Lung (tissue), 12 donors: Measurements from ENCODE around the gene BMP8B. TPM values are rescaled to one million over a fixed set of nuclear protein-coding genes. Genes with fewer than 3 reads are reported as not detected.

ENCODE experiments used
- ATAC-seq: fragments of 200-7000 bp; cut with Tn5 transposase; one replicate; pipeline ENCODE4 v1.9.1; 2020; ENCODE audit warnings: moderate number of reproducible peaks; ENCODE audit not compliant: insufficient read depth, low FRiP score
- DNase-seq, 3 donors: peaks; one replicate each; pipeline ENCODE4 v3.0.0-alpha.2; 2013 to 2017
- H3K27ac ChIP-seq, 2 donors: one replicate each; pipeline ENCODE4 v1.5.1; 2013; ENCODE audit warnings: mild to moderate bottlenecking in 2 of 2, moderate library complexity in 2 of 2, control low read depth in 1 of 2, inconsistent platforms in 1 of 2, low read depth in 1 of 2, low read length in 1 of 2
- H3K27me3 ChIP-seq, 3 donors: one replicate each; pipeline ENCODE4 v1.5.1; 2013; ENCODE audit warnings: low read length in 2 of 3; ENCODE audit not compliant: control insufficient read depth in 3 of 3, insufficient read depth in 3 of 3
- H3K36me3 ChIP-seq, 4 donors: one replicate each; pipeline ENCODE4 v1.5.1; 2013; ENCODE audit warnings: low read length in 4 of 4, mild to moderate bottlenecking in 1 of 4, moderate library complexity in 1 of 4; ENCODE audit not compliant: control insufficient read depth in 4 of 4, insufficient read depth in 4 of 4
- H3K4me1 ChIP-seq, 5 donors: one replicate each; pipeline ENCODE4 v1.5.1; 2013; ENCODE audit warnings: low read length in 5 of 5, mild to moderate bottlenecking in 2 of 5, moderate library complexity in 1 of 5; ENCODE audit not compliant: control insufficient read depth in 5 of 5, insufficient read depth in 5 of 5
- H3K4me3 ChIP-seq: one replicate; pipeline ENCODE4 v1.5.1; 2013; ENCODE audit warnings: mild to moderate bottlenecking, control low read depth, moderate library complexity
- H3K9ac ChIP-seq, 2 donors: one replicate each; pipeline ENCODE4 v1.5.1; 2013; ENCODE audit warnings: low read length in 2 of 2, control low read depth in 1 of 2; ENCODE audit not compliant: insufficient read depth in 1 of 2
- H3K9me3 ChIP-seq, 4 donors: one replicate each; pipeline ENCODE4 v1.5.1; 2013; ENCODE audit warnings: low read length in 3 of 4, mild to moderate bottlenecking in 1 of 4, moderate library complexity in 1 of 4; ENCODE audit not compliant: control insufficient read depth in 4 of 4, insufficient read depth in 3 of 4
- WGBS, 2 donors: extraction: QIAGEN DNeasy Blood & Tissue Kit; methylation state at CpG; one replicate each; pipeline ENCODE4 v1.1.7; 2013; 5-methylcytosine and 5-hydroxymethylcytosine counted together
- polyA plus RNA-seq, 2 donors: library from polyadenylated mRNA; stranded (reverse); fragments of 200-250 nt; gene quantifications; one replicate each; pipeline ENCODE4 v1.2.1, GENCODE V29; 2013
- total RNA-seq, 2 donors: library from RNA; depleted of rRNA in 1 of 2; stranded (reverse); fragments of >200 nt in 1 of 2; gene quantifications; one replicate each; pipeline ENCODE4 v1.2.1, GENCODE V29; 2014 to 2021
- TF ChIP-seq, protein P1 (sequence below): IDR thresholded peaks from 2 replicates; pipeline ENCODE4 v1.5.1; 2012; ENCODE audit warnings: mild to moderate bottlenecking; ENCODE audit errors: control extremely low read depth, extremely low read depth
- donor health status: control.
- donor health status: control.
- donor health status: Bipolar disorder and iron deficiency.
- donor health status: healthy.
- donor health status: DM: yes; HTN: yes; CAD: no.

Gene BMP8B
- total and polyA plus RNA-seq, 4 donors, result 0.63 to 4.9 (median 0.90) TPM

DNA sequence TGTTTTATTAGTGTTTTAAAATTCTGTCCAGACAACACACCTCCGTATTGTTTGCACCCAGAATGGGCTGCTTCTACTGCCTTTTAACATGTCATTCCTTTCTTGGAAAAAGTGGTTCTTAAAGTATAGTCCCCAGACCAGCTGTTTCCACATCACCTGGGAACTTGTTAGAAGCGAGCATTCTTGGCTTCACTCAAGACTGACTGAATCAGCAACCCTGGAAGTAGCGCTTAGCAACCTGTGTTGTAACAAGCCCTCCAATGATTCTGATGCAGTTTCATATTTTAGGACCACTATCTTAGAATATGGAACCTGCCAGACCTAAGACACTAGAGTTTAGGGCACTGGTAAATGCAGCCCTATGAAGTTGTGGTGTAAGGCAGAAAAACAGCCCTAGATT lies 55.9 kb downstream of the BMP8B start:
- no peak for ATAC-seq
- 51 to 59% methylated on average over 3 of the region's 3 CpGs for WGBS, 2 donors
- peak in 1 of 3 donors; percentile 13 for DNase-seq
- no peak overlapping the region for H3K9ac ChIP-seq
- no peak overlapping the region for H3K4me3 ChIP-seq
- no peaks in the 10 kb centered on the region for H3K9me3 ChIP-seq
- H3K27ac ChIP-seq, result no peak overlapping the region
- H3K4me1 ChIP-seq, result peaks cover 0 to 3% (median 0%) of the 10 kb centered on the region in 5 donors
- H3K27me3 ChIP-seq, result peaks cover 0 to 16% (median 6%) of the 10 kb centered on the region in 3 donors
- no peaks in the 10 kb centered on the region for H3K36me3 ChIP-seq
- TF ChIP-seq, protein P1, sequence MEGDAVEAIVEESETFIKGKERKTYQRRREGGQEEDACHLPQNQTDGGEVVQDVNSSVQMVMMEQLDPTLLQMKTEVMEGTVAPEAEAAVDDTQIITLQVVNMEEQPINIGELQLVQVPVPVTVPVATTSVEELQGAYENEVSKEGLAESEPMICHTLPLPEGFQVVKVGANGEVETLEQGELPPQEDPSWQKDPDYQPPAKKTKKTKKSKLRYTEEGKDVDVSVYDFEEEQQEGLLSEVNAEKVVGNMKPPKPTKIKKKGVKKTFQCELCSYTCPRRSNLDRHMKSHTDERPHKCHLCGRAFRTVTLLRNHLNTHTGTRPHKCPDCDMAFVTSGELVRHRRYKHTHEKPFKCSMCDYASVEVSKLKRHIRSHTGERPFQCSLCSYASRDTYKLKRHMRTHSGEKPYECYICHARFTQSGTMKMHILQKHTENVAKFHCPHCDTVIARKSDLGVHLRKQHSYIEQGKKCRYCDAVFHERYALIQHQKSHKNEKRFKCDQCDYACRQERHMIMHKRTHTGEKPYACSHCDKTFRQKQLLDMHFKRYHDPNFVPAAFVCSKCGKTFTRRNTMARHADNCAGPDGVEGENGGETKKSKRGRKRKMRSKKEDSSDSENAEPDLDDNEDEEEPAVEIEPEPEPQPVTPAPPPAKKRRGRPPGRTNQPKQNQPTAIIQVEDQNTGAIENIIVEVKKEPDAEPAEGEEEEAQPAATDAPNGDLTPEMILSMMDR, result no peak

DNA sequence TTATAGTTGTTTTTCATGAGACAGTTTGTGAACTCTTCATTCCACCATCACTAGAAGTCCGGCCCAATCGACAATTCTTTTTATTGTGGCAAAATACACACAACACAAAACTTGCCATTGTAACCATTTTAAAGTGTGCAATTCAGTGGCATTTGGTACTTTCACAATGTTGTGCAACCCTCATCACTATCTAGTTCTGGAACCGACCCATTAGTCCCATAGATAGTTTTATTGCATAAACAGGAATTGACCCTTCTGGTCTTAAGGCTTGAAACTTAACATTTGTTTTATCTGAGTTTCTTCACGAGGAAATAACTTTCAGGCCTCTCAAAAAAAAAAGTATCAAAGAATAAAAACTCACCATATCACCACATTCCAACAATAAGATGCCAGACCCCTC lies 58.8 kb downstream of the BMP8B start:
- Histone ChIP-seq H3K9me3 (no peaks in the 10 kb centered on the region), H3K4me1 (peaks cover 0 to 3% (median 0%) of the 10 kb centered on the region in 5 donors), H3K27ac (no peak overlapping the region), H3K4me3 (no peak overlapping the region), H3K36me3 (no peaks in the 10 kb centered on the region), H3K9ac (no peak overlapping the region), H3K27me3 (peaks cover 0 to 31% (median 28%) of the 10 kb centered on the region in 3 donors)
- no peak for ATAC-seq
- TF ChIP-seq, protein P1, result no peak
- DNase-seq, result peak in 1 of 3 donors; percentile 31
- 47 to 53% methylated on average over 4 of the region's 4 CpGs for WGBS, 2 donors

DNA sequence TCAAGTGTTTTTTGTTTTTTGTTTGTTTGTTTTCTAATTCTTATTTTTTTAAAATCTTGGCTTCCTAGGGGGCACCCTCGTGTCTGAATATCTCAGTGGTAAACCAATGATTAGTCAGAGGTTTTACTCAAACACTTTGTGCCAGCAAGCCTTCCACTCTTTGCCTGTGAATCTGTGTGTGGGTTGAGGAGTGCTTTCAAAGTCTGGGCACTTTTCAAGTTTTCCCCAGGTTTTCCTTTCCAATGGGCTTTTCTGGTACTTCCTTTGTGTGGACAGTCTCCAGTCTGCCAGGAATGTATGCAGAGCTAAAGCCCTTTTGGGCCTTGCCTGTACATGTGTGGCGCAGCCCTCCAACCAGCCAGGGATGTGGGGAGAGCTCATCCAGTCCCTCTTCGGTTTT lies 59.6 kb downstream of the BMP8B start:
- Histone ChIP-seq H3K4me3 (no peak overlapping the region), H3K9me3 (no peaks in the 10 kb centered on the region), H3K9ac (no peak overlapping the region), H3K36me3 (no peaks in the 10 kb centered on the region), H3K27ac (no peak overlapping the region), H3K27me3 (peaks cover 0 to 38% (median 32%) of the 10 kb centered on the region in 3 donors), H3K4me1 (peaks cover 0 to 3% (median 0%) of the 10 kb centered on the region in 5 donors)
- DNase-seq (no peak), ATAC-seq (no peak)
- TF ChIP-seq, protein P1, result no peak
- 66 to 68% methylated on average over 3 of the region's 3 CpGs for WGBS, 2 donors

DNA sequence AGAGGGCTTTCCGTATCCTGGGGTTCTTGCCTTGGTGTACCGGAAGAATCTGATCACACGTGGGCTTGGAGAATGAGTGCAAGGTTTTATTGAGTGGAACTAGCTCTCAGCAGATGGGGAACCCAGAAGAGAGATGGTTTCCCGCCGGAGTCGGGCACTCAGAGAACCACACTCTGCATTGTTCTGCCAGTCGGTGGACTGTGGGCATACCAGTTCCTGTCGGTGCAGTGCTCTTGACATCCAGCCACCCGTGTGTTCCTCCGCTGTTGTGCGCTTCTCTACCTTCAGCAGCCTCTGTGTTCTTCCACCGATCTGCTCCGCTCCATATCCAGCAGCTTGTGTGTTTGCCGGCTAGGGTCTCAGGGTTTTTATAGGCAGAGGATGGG lies 60.7 kb downstream of the BMP8B start:
- peaks cover 0 to 37% (median 33%) of the 10 kb centered on the region in 3 donors for H3K27me3 ChIP-seq
- H3K36me3 ChIP-seq, result no peaks in the 10 kb centered on the region
- WGBS, 2 donors, result 53 to 64% methylated on average over 14 of the region's 14 CpGs
- no peak for ATAC-seq
- no peaks in the 10 kb centered on the region for H3K4me1 ChIP-seq
- TF ChIP-seq, protein P1, result no peak
- H3K4me3 ChIP-seq, result no peak overlapping the region
- no peak for DNase-seq
- no peak overlapping the region for H3K9ac ChIP-seq
- no peaks in the 10 kb centered on the region for H3K9me3 ChIP-seq
- H3K27ac ChIP-seq, result no peak overlapping the region
